HepG2 (cell line): ENCODE measurements around the gene HYAL1. TPM values are rescaled to one million over a fixed set of nuclear protein-coding genes. Genes with fewer than 3 reads are reported as not detected.

Experiments
- ATF3 ChIP-seq: sonication (generic); formaldehyde crosslinking; IDR thresholded peaks from 2 replicates; pipeline ENCODE4 v1.4.0; 2020; ENCODE audit warnings: missing genetic modification reagents
- ELF1 ChIP-seq: sonication (generic); formaldehyde crosslinking; IDR thresholded peaks from 2 replicates; pipeline ENCODE4 v1.4.0; 2020; ENCODE audit warnings: missing genetic modification reagents
- EP300 ChIP-seq, 3 experiments: sonication (generic) in 1 of 3; formaldehyde crosslinking in 1 of 3; IDR thresholded peaks; 2 replicates each; pipeline versions ENCODE4 v1.5.1 to v1.6.1; 2011 to 2020; ENCODE audit warnings: low read depth in 2 of 3, low read length in 2 of 3, borderline replicate concordance in 1 of 3, improper control_type of control experiment in 1 of 3, mild to moderate bottlenecking in 1 of 3, missing genetic modification reagents in 1 of 3, moderate library complexity in 1 of 3
- FOXA3 ChIP-seq: IDR thresholded peaks from 2 replicates; pipeline ENCODE4 v1.6.1; 2016; ENCODE audit warnings: missing genetic modification reagents, missing compliant biosample characterization
- HDAC2 ChIP-seq: sonication (generic); formaldehyde crosslinking; IDR thresholded peaks from 2 replicates; pipeline ENCODE4 v1.4.0; 2020; ENCODE audit warnings: missing genetic modification reagents
- HNF4A ChIP-seq: sonication (generic); formaldehyde crosslinking; IDR thresholded peaks from 2 replicates; pipeline ENCODE4 v1.4.0; 2020; ENCODE audit warnings: missing genetic modification reagents
- JUND ChIP-seq: sonication (generic); formaldehyde crosslinking; IDR thresholded peaks from 2 replicates; pipeline ENCODE4 v1.8.0; 2022; ENCODE audit warnings: mild to moderate bottlenecking, missing genetic modification reagents
- KAT8 ChIP-seq: IDR thresholded peaks from 2 replicates; pipeline ENCODE4 v1.6.1; 2016; ENCODE audit warnings: missing genetic modification reagents, missing compliant biosample characterization
- MYPOP ChIP-seq: sonication (generic); formaldehyde crosslinking; IDR thresholded peaks from 2 replicates; pipeline ENCODE4 v1.8.1; 2023; ENCODE audit warnings: mild to moderate bottlenecking, moderate library complexity, missing genetic modification reagents
- NKX3-1 ChIP-seq: sonication (generic); formaldehyde crosslinking; IDR thresholded peaks from 2 replicates; pipeline ENCODE4 v1.5.0; 2020; ENCODE audit warnings: missing genetic modification reagents
- PAXIP1 ChIP-seq: sonication (generic); formaldehyde crosslinking; conservative IDR thresholded peaks from 2 replicates; pipeline ENCODE4 v1.4.0; 2020; ENCODE audit warnings: mild to moderate bottlenecking, missing genetic modification reagents, moderate library complexity
- TEAD2 ChIP-seq: sonication (generic); formaldehyde crosslinking; IDR thresholded peaks from 2 replicates; pipeline ENCODE4 v1.9.0; 2021; ENCODE audit warnings: missing genetic modification reagents
- ZNF281 ChIP-seq: sonication (generic); formaldehyde crosslinking; IDR thresholded peaks from 2 replicates; pipeline ENCODE4 v1.4.0; 2020; ENCODE audit warnings: missing genetic modification reagents, borderline replicate concordance
- ZNF512 ChIP-seq: sonication (generic); formaldehyde crosslinking; IDR thresholded peaks from 2 replicates; pipeline ENCODE4 v1.4.0; 2020; ENCODE audit warnings: mild to moderate bottlenecking, missing genetic modification reagents
- ZNF563 ChIP-seq: sonication (generic); formaldehyde crosslinking; IDR thresholded peaks from 2 replicates; pipeline ENCODE4 v1.8.0; 2022; ENCODE audit warnings: mild to moderate bottlenecking, moderate library complexity, missing genetic modification reagents
- ZNF703 ChIP-seq: sonication (generic); formaldehyde crosslinking; IDR thresholded peaks from 2 replicates; pipeline ENCODE4 v1.5.1; 2020; ENCODE audit warnings: missing genetic modification reagents, mild to moderate bottlenecking, moderate library complexity, borderline replicate concordance
- ZNF780A ChIP-seq: sonication (generic); formaldehyde crosslinking; IDR thresholded peaks from 2 replicates; pipeline ENCODE4 v1.8.0; 2022; ENCODE audit warnings: mild to moderate bottlenecking, missing genetic modification reagents, moderate library complexity
- polyA plus RNA-seq, 8 experiments: library from polyadenylated mRNA; depleted of rRNA in 3 of 8; stranded (reverse) in 7 of 8; unstranded in 1 of 8; fragments of >200 nt; fragmentation: Illumina TruSeq in 4 of 8; extraction: Trizol in 4 of 8; gene quantifications; 2 replicates each; pipeline versions ENCODE4 v1.2.1 to v1.2.3, GENCODE V29; 2011 to 2016; ENCODE audit warnings: low read depth in 4 of 8, missing spikeins in 1 of 8, mixed read lengths in 1 of 8; ENCODE audit not compliant: insufficient read depth in 1 of 8
- total RNA-seq, 5 experiments: library from RNA; depleted of rRNA; stranded (reverse); fragments of >200 nt; fragmentation: Illumina TruSeq; extraction: Trizol; gene quantifications; 2 replicates each; pipeline ENCODE4 v1.2.3, GENCODE V29; 2016; ENCODE audit warnings: low read depth in 1 of 5

HYAL1 gene
- total and polyA plus RNA-seq, 2 of the 13 experiments (the other 11 are each of a cell fraction or from before 2014, with no cell fraction given): 76.5 to 193 TPM

- TF ChIP-seq ZNF780A (CRISPR knock-in tag) (no peak), PAXIP1 (CRISPR knock-in tag) (peak; percentile 43; the same call in 1 of the 2 replicates), ELF1 (no peak), EP300 (IDR thresholded peaks at IDR 0.05; ENCODE audit: low read depth in 2 of 2, low read length in 2 of 2) (peak in 1 of 2 experiments; percentile 52; a peak in 1 of 4 replicates), EP300 (CRISPR knock-in tag; IDR thresholded peaks at IDR 0.05; ENCODE audit: borderline replicate concordance) (no peak), MYPOP (0 out of 2 replicates have a peak, but pooled peaks have one; percentile 28), TEAD2 (CRISPR knock-in tag) (no peak), ZNF703 (no peak), ZNF512 (CRISPR knock-in tag) (no peak), KAT8 (CRISPR knock-in tag) (peak; percentile 26; the same call in 1 of the 2 replicates), NKX3-1 (CRISPR knock-in tag) (no peak), HDAC2 (CRISPR knock-in tag) (no peak), ATF3 (peak; percentile 73; the same call in 1 of the 2 replicates), ZNF563 (CRISPR knock-in tag) (0 out of 2 replicates have a peak, but pooled peaks have one; percentile 15), JUND (CRISPR knock-in tag) (peak; percentile 64; the same call in 1 of the 2 replicates), FOXA3 (CRISPR knock-in tag) (0 out of 2 replicates have a peak, but pooled peaks have one; percentile 13), ZNF281 (CRISPR knock-in tag) (peak; percentile 49; the same call in 1 of the 2 replicates), HNF4A (peak; percentile 40)
These were observed 39.6 kb downstream of the HYAL1 start (continued) for GRCh38 chr3:50263478-50264382.
